Endothelial cell of umbilical vein (primary cell): Measurements from ENCODE around the gene TFF1. TPM values are rescaled to one million over a fixed set of nuclear protein-coding genes. Genes with fewer than 3 reads are reported as not detected.

Experiments
- BruUV-seq: library from RNA; stranded (reverse); fragments of 400-500 nt; replicated peaks from 2 replicates; lab custom pipeline; 2021; lab: Mats Ljungman, UMichigan
- CTCF ChIA-PET: fragments of 300-600, 350-600 bp; sonication (Branson Sonifier 250); formaldehyde crosslinking; loops from one replicate; lab custom pipeline; 2021; ENCODE audit warnings: antibody characterized with exemption, inconsistent platforms; lab: Charles Lee
- POLR2A ChIA-PET: fragments of 300-600, 350-600 bp; sonication (Branson Sonifier 250); formaldehyde crosslinking; loops from one replicate; lab custom pipeline; 2021; ENCODE audit warnings: antibody characterized with exemption, inconsistent platforms; lab: Charles Lee
- DNase-seq: peaks from one replicate; pipeline ENCODE4 v3.0.0-alpha.2; 2011; ENCODE audit warnings: low read depth, low spot score
- FAIRE-seq: peaks from 2 replicates; lab custom pipeline; 2011; peaks lifted over from hg19 to GRCh38; lab: Jason Lieb, UNC
- H2AFZ ChIP-seq: 2 replicates; pipeline ENCODE4 v1.6.0; 2012; ENCODE audit warnings: low read depth, low read length, control low read depth, inconsistent platforms
- H3K27ac ChIP-seq: 2 replicates; pipeline ENCODE4 v1.5.1; 2011; ENCODE audit warnings: low read depth, mild to moderate bottlenecking, control low read depth, low read length, moderate library complexity; ENCODE audit not compliant: insufficient read depth
- H3K27me3 ChIP-seq, 2 experiments: 2 replicates each; pipeline versions ENCODE4 v1.6.0 to v1.6.1; 2011; ENCODE audit warnings: low read length in 2 of 2, mixed read lengths in 1 of 2; ENCODE audit not compliant: control insufficient read depth in 2 of 2, insufficient read depth in 2 of 2
- H3K36me3 ChIP-seq, 2 experiments: 2 replicates in 1 of 2; 3 replicates in 1 of 2; pipeline ENCODE4 v1.5.1; 2011; ENCODE audit warnings: low read length in 2 of 2, mild to moderate bottlenecking in 1 of 2, moderate library complexity in 1 of 2; ENCODE audit not compliant: control insufficient read depth in 2 of 2, insufficient read depth in 2 of 2; ENCODE audit errors: extremely low read depth in 1 of 2
- H3K4me1 ChIP-seq: 3 replicates; pipeline ENCODE4 v1.5.1; 2011; ENCODE audit warnings: mild to moderate bottlenecking, low read length; ENCODE audit not compliant: control insufficient read depth, insufficient read depth; ENCODE audit errors: extremely low read depth
- H3K4me2 ChIP-seq: 2 replicates; pipeline ENCODE4 v1.6.1; 2011; ENCODE audit warnings: low read length, control low read depth, mixed read lengths; ENCODE audit not compliant: insufficient read depth
- H3K4me3 ChIP-seq, 3 experiments: fragments of 200-600 bp in 1 of 3; sonication (generic), shearing (Covaris generic) in 1 of 3; replicated peaks in 1 of 3; 2 replicates each; pipeline ENCODE4 v1.5.1; 2011 to 2016; ENCODE audit warnings: control low read depth in 3 of 3, low read length in 3 of 3, mild to moderate bottlenecking in 2 of 3, inconsistent platforms in 1 of 3, low read depth in 1 of 3, moderate library complexity in 1 of 3; ENCODE audit not compliant: insufficient read depth in 1 of 3
- H3K79me2 ChIP-seq: 2 replicates; pipeline ENCODE4 v1.6.0; 2012; ENCODE audit warnings: low read length, inconsistent platforms; ENCODE audit not compliant: control insufficient read depth, insufficient read depth
- H3K9ac ChIP-seq: replicated peaks from 2 replicates; pipeline ENCODE3; 2011; ENCODE audit warnings: low read length, control low read depth; ENCODE audit not compliant: insufficient read depth; ENCODE audit errors: extremely low read depth
- H3K9me1 ChIP-seq: replicated peaks from 3 replicates; pipeline ENCODE4 v1.6.0; 2011; ENCODE audit warnings: mild to moderate bottlenecking, low read length; ENCODE audit not compliant: control insufficient read depth, insufficient read depth; ENCODE audit errors: extremely low read depth
- H3K9me3 ChIP-seq: replicated peaks from 2 replicates; pipeline ENCODE4 v1.5.1; 2012; ENCODE audit warnings: low read length, inconsistent platforms; ENCODE audit not compliant: control insufficient read depth, insufficient read depth
- H4K20me1 ChIP-seq: replicated peaks from 2 replicates; pipeline ENCODE3; 2011; ENCODE audit warnings: mild to moderate bottlenecking, low read length; ENCODE audit not compliant: control insufficient read depth, insufficient read depth; ENCODE audit errors: extremely low read depth
- CTCF ChIP-seq, 2 donors: IDR thresholded peaks; 1 replicate in 1 of 2; 2 replicates in 1 of 2; pipeline ENCODE4 v1.5.1; 2011; ENCODE audit warnings: low read length in 2 of 2, mild to moderate bottlenecking in 2 of 2, moderate library complexity in 2 of 2, control low read depth in 1 of 2, inconsistent platforms in 1 of 2, low read depth in 1 of 2; ENCODE audit not compliant: insufficient read depth in 1 of 2; ENCODE audit errors: extremely low read depth in 1 of 2
- EZH2 ChIP-seq: IDR thresholded peaks from 2 replicates; pipeline ENCODE4 v1.6.1; 2012; ENCODE audit warnings: borderline replicate concordance, low read depth, mild to moderate bottlenecking, moderate library complexity, low read length, inconsistent platforms; ENCODE audit not compliant: severe bottlenecking
- FOS ChIP-seq: IDR thresholded peaks from 2 replicates; pipeline ENCODE4 v1.6.1; 2011; ENCODE audit warnings: mild to moderate bottlenecking, low read length, moderate library complexity, borderline replicate concordance; ENCODE audit not compliant: insufficient read depth
- GATA2 ChIP-seq: IDR thresholded peaks from 2 replicates; pipeline ENCODE4 v1.7.0; 2011; ENCODE audit warnings: low read depth, mild to moderate bottlenecking, moderate library complexity, mixed read lengths, low read length; ENCODE audit not compliant: insufficient read length, insufficient read depth
- JUN ChIP-seq: IDR thresholded peaks from 2 replicates; pipeline ENCODE4 v1.6.1; 2011; ENCODE audit warnings: borderline replicate concordance, low read depth; ENCODE audit not compliant: insufficient read length, insufficient read depth
- MYC ChIP-seq: IDR thresholded peaks from one replicate; pipeline ENCODE4 v1.6.1; 2011; ENCODE audit warnings: mild to moderate bottlenecking, low read depth, low read length
- POLR2A ChIP-seq: IDR thresholded peaks from 2 replicates; pipeline ENCODE4 v1.6.1; 2012; ENCODE audit warnings: low read depth, mild to moderate bottlenecking, control low read depth, low read length
- POLR2AphosphoS5 ChIP-seq: IDR thresholded peaks from 2 replicates; pipeline ENCODE4 v1.6.1; 2012; ENCODE audit warnings: low read depth, mild to moderate bottlenecking, control low read depth, low read length, moderate library complexity; ENCODE audit not compliant: insufficient read depth
- dilution Hi-C: fragments of 300-500 bp; cut with MboI; formaldehyde crosslinking; loops from one replicate; pipeline ENCODE4 v1.15.0; 2019; ENCODE audit warnings: low sequenced_read_pairs; ENCODE audit not compliant: extremely low pct_ligation_motif_present
- intact Hi-C: fragments of 100-400 bp; cut with micrococcal nuclease; formaldehyde crosslinking; loops from one replicate; pipeline ENCODE4 v1.10.0; 2022
- polyA plus RNA-seq, 4 experiments: library from polyadenylated mRNA; depleted of rRNA in 3 of 4; stranded (reverse) in 3 of 4; unstranded in 1 of 4; fragments of >200 nt; gene quantifications; 2 replicates each; pipeline versions ENCODE4 v1.2.1 to v1.2.3, GENCODE V29; 2011 to 2012; ENCODE audit warnings: missing spikeins in 1 of 4
- total RNA-seq: library from RNA; stranded (reverse); gene quantifications from 2 replicates; pipeline ENCODE4 v1.2.3, GENCODE V29; 2021
- TF ChIP-seq, protein P1 (sequence below): IDR thresholded peaks from 2 replicates; pipeline ENCODE4 v1.6.1; 2011; ENCODE audit not compliant: insufficient read depth, insufficient read length

Gene TFF1
- total and polyA plus RNA-seq, 2 donors (not counting 3 experiments of a cell fraction or from before 2014, with no cell fraction given): not detected

GRCh38 chr21:42382915-42383314 lies 16.6 kb upstream of the TFF1 start:
- no peaks in the 10 kb centered on the region for H3K9me1 ChIP-seq
- ChIA-PET POLR2A (no interaction called here), CTCF (no interaction called here)
- no peaks in the 10 kb centered on the region for H4K20me1 ChIP-seq
- intact Hi-C loops: no loop called here
- DNase-seq (no peak), FAIRE-seq (no peak)
- no peak overlapping the region for H2AFZ ChIP-seq
- no peaks in the 10 kb centered on the region for H3K9me3 ChIP-seq
- H3K27me3 ChIP-seq: peaks cover 0 to 2% of the 10 kb centered on the region in 2 experiments
- BruUV-seq: no TSS peak
- no peaks in the 10 kb centered on the region for H3K36me3 ChIP-seq
- no peak for TF ChIP-seq MYC
- no peak for TF ChIP-seq CTCF (IDR thresholded peaks at IDR 0.05; ENCODE audit: extremely low read depth in 1 of 2, insufficient read depth in 1 of 2, low read depth in 1 of 2, low read length in 2 of 2)
- no peak for TF ChIP-seq EZH2
- no peak for TF ChIP-seq GATA2
- TF ChIP-seq, protein P1, sequence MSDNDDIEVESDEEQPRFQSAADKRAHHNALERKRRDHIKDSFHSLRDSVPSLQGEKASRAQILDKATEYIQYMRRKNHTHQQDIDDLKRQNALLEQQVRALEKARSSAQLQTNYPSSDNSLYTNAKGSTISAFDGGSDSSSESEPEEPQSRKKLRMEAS: no peak
- TF ChIP-seq JUN: no peak
- TF ChIP-seq POLR2A: no peak
- TF ChIP-seq POLR2AphosphoS5: no peak
- TF ChIP-seq FOS: no peak
- no peak overlapping the region for H3K4me3 ChIP-seq
- no peak overlapping the region for H3K9ac ChIP-seq
- dilution Hi-C loops: no loop called here
- no peak overlapping the region for H3K4me2 ChIP-seq
- no peak overlapping the region for H3K27ac ChIP-seq
- no peaks in the 10 kb centered on the region for H3K79me2 ChIP-seq
- H3K4me1 ChIP-seq: no peaks in the 10 kb centered on the region
